MM.1S (cell line): Measurements from ENCODE around the gene CCDC87.

Source experiments
- CTCF ChIP-seq: fragments of 300-600 bp; sonication (generic); IDR thresholded peaks from 2 replicates; pipeline ENCODE4 v1.5.1; 2016; ENCODE audit warnings: antibody characterized with exemption, low read length, mixed read lengths
- EZH2 ChIP-seq: fragments of 300-600 bp; sonication (generic); optimal IDR thresholded peaks from 2 replicates; pipeline ENCODE3; 2017; ENCODE audit warnings: low read depth, mild to moderate bottlenecking, antibody characterized with exemption, low read length, mixed read lengths

- TF ChIP-seq CTCF (no peak), EZH2 (no peak)
Measured at GRCh38 chr11:66603072-66603471, 10.2 kb upstream of the CCDC87 start.
